Cardiac septum (tissue), 1 donor: Measurements from ENCODE around the gene RPS13. TPM values are rescaled to one million over a fixed set of nuclear protein-coding genes. Genes with fewer than 3 reads are reported as not detected.
"Not testable (repeated sequence)": the region's sequence is repeated elsewhere in the genome, so short reads cannot be mapped to it uniquely, and the experiment has no call there.

Experiments
- DNase-seq: peaks from one replicate; pipeline ENCODE4 v3.0.0-alpha.2; 2020; ENCODE audit warnings: low spot score
- intact Hi-C: fragments of 100-400 bp; cut with DNase I; formaldehyde crosslinking; loops from one replicate; pipeline ENCODE4 v1.14.0; 2022
- total RNA-seq: library from RNA; stranded (reverse); fragmentation: NEBNext Ultra II Directional; extraction: Animal tissue kit (Norgen Biotek cat#: 25700); gene quantifications from one replicate; pipeline ENCODE4 v1.2.1, GENCODE V29; 2021
- donor health status: DM: no; HTN: no; CAD: no.

Gene RPS13
- total RNA-seq, 1 donor from 2014 or later = 522 TPM

GRCh38 chr11:17048491-17048890 lies 29.0 kb downstream of the RPS13 start:
- DNase-seq, intact Hi-C loops: not testable (repeated sequence)

GRCh38 chr11:17046690-17047089 lies 30.8 kb downstream of the RPS13 start:
- intact Hi-C loops = no loop called here
- no peak for DNase-seq

GRCh38 chr11:17036666-17037658 lies 40.5 kb downstream of the RPS13 start:
- DNase-seq = no peak
- intact Hi-C loops = no loop called here

GRCh38 chr11:17034027-17034426 lies 43.4 kb downstream of the RPS13 start:
- DNase-seq, intact Hi-C loops: not testable (repeated sequence)

- DNase-seq = no peak
- intact Hi-C loops = no loop called here
These were observed 50.9 kb downstream of the RPS13 start for GRCh38 chr11:17026487-17027082.

- intact Hi-C loops = no loop called here
- DNase-seq = no peak
These were observed 52.5 kb downstream of the RPS13 start for GRCh38 chr11:17024924-17025323.

Other genes with a start within 250 kb of the RPS13 start
- gene PLEKHA7, start 63.3 kb downstream of the RPS13 start, total RNA-seq = 77.1 TPM
- 34.1 TPM for gene PIK3C2A, start 130.3 kb upstream of the RPS13 start, total RNA-seq
- 91.6 TPM for gene NUCB2, start 199.1 kb upstream of the RPS13 start, total RNA-seq